GM18505 (cell line): ENCODE data around the gene TTC22.

Experiments
- ATAC-seq: cut with Tn5 transposase; IDR thresholded peaks from one replicate; pipeline ENCODE4 v1.9.1; 2021; ENCODE audit not compliant: unreplicated experiment
- POLR2A ChIP-seq: IDR thresholded peaks from 4 replicates; pipeline ENCODE4 v1.6.1; 2011; ENCODE audit warnings: borderline replicate concordance; ENCODE audit not compliant: insufficient read depth, insufficient read length; ENCODE audit errors: extremely low read depth

TTC22 gene

DNA sequence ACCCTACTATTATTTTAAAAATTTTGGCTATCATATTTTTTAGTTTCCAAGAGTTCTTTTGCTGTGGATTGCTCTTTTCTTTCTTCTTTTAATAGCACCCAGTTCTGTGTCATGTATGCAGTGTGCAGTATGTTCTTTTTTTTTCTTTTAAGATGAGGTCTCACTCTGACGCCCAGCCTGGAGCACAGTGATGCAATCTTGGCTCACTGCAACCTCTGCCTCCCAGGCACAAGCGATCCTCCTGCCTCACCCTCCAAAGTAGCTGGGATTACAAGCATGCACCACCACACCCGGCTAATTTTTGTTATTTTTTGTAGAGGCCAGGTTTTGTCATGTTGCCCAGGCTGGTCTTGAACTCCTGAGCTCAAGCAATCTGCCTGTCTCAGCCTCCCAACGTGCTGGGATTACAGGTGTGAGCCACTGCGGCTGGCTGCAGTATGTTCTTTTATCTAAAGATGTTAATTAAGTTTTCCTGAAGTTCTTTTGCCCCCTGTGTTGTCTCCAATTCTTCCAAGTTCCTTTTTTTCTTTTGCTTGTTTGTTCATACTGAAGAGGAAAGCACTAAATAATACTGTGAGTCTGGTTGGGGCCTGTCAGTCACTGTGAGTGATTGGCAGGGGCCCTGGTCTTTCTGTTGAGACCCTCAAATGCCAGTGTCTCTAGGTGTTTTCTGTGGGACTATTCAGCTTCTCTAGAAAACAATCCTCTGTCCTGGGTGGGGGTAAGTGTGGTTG is 17.5 kb upstream of the TTC22 start:
- no peak for TF ChIP-seq POLR2A
- no peak for ATAC-seq

DNA sequence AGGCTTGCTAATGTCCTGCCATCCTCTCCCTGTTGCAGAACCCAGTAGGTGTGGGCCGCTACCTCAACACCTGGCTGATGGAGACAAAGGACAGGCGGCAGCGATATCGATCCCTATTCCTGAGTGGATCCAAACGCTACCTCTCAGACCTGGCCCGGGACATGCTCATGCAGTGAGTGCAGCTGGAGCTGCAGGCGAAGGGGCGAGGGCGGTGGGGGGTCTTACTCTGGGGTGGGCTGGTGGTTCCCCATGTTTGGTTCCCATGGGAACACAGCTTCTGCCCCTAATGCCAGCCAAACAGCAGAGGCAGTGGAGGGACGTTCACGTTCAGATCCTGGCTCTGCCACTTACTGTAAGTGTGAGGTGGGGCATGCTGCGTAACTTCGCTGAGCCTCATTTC is 15.8 kb upstream of the TTC22 start:
- TF ChIP-seq POLR2A = no peak
- no peak for ATAC-seq

DNA sequence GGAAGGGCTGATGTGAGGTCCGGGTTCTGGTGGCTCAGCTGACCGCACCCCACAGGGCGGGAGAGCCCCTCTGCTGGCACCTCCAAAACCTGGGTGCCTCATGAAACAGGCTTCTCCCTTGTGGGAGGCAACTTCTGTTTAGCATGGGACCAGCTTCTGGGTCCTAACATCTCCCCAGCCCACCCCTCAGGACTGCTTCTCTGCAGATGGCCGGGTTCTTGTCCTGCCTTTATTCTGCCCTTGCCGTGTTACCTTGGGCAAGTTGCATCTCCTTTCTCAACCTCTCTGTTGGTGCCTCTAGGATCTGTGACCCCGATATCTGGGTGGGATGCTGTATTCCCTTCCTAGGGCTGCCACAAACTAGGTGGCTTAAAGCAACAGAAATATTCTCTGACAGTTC is 15.0 kb upstream of the TTC22 start:
- no peak for TF ChIP-seq POLR2A
- no peak for ATAC-seq

DNA sequence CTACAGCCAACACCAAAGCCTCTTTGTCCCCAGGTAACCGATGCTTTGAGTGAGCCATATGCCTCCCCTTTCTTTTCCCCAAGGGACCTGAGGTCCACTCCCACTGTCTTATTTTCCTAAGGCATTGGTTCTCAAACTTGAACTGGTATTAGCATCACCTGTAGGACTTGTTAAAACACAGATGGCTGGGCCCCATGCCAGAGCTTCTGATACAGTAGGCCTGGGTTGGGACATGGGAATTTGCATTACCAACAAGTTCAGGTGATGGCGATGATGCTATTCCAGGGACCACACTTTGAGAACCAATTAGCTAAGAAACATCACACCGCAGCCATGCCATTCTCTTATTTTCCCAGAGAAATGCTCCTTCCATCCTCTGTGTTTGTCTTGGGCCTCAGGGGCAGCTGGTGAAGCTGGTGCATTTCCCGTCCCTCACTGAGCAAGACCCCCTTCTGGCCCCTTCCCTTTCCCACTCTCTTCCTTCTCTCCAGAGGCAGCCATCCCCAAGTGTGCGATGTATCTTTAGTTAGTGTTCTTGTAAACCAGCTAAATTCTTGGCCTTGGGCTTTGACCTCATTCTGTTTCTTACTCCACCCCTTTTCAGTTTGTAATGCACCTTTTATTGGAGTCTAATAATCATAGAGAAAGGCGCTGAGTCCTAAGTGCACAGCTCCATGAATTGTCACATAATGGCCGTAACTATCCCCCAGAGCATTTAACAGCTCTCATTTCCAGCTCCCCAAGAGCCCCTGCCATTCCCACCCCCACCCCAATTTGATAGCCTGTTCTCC is 14.2 kb upstream of the TTC22 start:
- ATAC-seq = no peak
- no peak for TF ChIP-seq POLR2A

DNA sequence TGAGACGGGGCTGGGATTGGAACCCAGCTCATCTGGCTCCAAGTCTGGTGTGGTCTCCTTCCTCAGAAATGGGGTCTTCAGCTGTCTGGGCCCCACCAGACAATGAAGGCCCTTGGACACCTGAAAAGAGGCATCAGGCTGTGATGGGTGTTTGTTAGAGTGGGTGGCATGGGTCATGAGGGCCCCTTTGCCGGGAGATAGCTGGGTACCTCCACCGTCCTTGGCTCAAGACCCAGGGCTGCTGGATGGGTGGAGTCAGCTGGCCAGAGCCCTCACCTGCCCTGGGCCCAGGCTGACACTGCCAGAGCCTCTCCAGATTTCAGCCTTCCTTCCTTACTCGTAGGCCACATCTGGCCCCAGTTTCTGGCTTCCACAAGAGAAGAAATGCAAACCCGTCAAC is 13.4 kb upstream of the TTC22 start:
- no peak for ATAC-seq
- no peak for TF ChIP-seq POLR2A

DNA sequence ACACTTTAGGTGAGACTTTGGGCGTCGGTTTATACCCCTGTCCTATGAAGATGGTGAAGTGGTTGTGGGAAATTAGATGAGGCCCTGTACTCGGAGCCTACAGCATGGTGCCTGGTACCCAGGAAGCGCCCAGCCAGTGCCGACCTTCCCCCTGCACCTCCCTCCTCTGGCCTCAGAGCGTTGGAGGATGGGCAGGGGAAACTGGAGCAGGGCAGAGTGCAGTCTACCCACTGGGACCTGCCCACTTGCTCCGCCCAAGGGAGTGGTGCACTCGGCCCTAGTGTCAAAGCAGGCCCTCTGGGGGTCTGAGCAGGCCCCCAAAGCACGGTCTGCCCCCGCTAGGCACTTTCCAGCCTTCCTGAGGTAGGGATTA is 13.0 kb upstream of the TTC22 start:
- no peak for ATAC-seq
- no peak for TF ChIP-seq POLR2A

DNA sequence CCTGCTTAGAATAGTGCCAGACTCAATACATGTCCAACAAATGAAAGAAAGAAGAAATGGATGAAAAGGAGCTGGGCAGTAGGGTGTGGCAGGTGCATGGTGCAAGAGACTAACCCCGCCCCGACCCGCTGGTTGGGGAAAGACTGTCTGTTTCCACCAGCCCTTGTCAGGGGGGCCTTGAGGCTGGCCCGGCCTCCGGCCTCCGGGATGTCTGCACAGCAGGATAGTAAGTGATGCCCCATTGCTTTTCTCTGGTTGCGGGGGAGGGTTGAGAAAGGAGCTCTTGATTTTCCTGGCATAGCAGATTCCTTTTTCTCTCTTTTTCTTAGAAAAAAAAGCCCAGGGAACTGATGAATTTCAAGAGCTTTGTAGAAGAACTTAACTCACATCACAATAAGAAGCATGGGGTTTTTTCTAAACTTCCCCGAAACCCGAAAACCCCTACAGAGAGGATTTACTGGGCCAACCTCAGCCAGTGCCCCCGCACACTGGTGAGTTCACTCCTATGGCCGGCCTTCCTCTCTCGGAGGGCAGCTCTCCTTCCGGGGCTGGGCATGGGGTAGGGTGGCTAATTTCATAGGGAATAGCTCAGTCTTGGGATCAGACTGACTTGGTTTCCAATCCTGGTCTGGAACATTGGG is 12.5 kb upstream of the TTC22 start:
- TF ChIP-seq POLR2A = no peak
- no peak for ATAC-seq

DNA sequence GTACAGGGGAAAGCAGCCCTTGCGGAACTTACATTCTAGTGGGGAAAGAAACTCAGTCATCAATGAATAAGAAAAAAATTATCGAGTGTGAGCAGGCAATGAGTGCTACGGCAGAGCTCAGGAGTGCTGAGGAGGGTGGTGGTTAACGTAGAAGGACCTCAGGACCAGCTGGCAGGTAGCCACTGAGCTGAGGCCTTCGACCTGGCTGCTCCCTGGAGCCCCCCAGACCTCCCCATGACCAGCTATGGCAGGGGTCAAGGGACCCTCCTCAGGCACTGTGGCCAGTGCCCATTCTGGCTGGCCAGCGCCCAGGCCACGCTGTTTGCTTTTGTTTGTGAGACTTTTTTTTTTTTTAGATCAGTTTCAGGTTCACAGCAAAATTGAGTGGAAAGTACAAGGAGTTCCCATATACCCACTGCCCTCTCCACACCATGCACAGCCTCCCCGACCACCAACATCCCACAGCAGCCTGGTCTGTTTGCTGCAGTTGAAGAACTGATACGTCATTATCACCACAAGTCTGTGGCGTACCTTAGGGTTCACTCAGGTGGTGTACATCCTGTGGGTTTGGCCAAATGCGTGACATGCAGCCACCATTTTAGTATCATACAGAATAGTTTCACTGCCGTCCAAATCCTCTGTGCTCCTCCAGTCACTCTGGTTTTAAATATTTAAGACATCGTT is 11.8 kb upstream of the TTC22 start:
- no peak for ATAC-seq

DNA sequence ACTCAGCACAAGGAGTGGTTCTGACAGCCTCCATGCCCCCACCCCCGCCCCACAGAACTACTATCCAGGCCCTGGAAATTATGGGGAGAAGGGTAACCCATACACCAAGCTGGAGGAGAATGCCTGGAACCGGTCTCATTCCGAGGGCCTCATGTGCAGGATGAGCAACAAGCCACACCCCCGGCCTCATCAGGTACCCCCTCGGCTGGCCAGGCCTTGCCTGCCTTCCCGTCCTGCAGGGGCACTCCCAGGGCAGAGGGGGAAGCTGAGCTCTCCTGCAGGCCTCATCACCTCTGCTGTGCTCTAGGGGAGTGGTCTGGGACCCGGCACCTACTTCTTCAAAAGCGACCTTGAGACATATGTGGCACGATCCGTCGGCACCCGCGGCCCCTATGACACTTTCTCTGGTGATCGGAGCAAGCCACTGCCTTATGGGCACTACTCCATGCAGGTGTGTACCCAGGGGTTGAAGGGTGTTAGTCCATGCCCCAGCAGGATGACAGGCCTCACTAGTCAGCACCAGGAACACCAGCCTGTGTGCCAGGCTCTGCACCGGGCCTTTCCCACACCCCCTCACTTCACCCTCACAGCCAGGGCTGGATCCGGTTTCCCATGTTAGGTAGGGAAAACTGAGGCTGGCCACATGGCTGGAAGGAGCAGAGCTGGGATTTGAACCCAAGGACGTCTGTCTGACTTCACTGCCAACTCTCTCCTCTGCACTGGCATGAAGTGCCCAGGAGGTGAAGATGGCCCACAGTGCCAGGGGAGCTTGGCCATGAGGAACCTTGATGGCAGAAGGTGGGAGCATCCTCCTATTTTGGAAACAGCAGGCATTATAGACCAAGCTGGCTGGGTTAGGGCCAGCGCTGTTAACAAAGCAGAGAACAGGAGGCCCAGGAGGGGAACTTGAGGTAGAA is 10.9 kb upstream of the TTC22 start:
- no peak for ATAC-seq
- TF ChIP-seq POLR2A = no peak

More for the DNA sequence above, 11.8 kb upstream of the TTC22 start:
- TF ChIP-seq POLR2A = no peak

DNA sequence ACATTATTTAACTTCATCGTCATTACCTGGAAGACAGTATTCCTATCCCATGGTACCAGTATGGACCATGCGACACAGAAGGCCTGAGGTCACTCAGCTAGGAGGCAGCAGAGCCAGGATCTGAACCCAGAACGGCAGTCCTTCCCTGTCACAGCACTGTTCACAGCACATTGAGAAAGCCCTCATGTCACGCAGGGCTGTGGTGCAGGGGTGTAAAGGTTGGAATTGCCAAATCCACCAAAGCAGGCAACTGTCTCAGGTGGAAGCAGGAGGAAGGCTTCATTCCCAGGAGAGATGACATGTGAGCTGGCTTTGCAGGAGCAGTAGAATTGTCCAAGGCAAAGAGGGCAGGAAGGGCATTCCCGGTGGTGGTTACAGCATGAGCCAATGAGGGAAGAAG is 9.9 kb upstream of the TTC22 start:
- no peak for TF ChIP-seq POLR2A
- no peak for ATAC-seq

DNA sequence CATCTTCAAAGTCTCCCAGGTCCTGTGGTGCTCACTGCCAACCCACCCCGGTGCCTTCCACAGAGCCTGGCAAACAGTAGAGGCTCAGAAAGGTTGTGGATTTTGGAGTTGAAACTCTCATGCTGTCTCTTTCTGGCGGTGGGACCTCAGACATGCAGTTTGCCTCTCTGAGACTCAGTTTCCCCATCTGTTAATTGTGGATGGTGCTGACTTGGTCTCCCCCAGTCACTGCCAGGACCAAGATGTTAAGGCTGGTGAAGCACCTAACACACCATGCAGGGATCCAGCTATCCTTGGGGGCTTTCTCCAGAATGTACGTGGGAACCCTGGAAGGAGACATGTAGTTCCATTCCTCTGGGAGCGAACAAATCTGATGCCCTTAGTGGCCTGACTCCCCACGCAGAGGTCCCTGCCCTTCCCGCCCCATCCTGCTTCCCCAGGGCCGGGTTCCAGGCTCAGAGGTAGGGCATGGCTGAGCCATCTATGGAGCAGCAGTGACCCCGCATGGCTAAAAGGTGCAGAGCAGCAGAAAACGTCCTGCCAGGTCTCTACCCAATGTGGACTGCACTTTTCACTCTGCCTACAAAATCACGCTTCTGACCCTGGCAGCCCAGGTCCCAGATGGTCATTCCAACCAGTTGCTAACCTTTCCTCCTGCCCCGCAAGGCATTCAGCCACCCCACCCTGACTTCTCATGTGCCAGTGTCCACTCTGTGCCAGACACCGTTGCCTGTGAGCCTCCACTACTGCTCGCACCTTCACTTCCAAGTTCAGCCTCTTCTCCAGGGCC is 9.2 kb upstream of the TTC22 start:
- ATAC-seq = no peak
- TF ChIP-seq POLR2A = no peak
